MCF 10A (cell line): ENCODE measurements around the gene COL23A1. TPM values are rescaled to one million over a fixed set of nuclear protein-coding genes. Genes with fewer than 3 reads are reported as not detected.

Experiments
- BruUV-seq: library from RNA; stranded (reverse); fragments of 400-500 nt; replicated peaks from 2 replicates; lab custom pipeline; 2021; lab: Mats Ljungman, UMichigan
- CTCF ChIA-PET: fragments of 300-600 bp; sonication (Branson Sonifier 250); formaldehyde crosslinking; extraction: SDS; loops from one replicate; lab custom pipeline; 2021; ENCODE audit warnings: antibody characterized with exemption, inconsistent platforms; lab: Yijun Ruan, JAX
- POLR2A ChIA-PET: fragments of 300-600, 350-650 bp; sonication (Branson Sonifier 250); formaldehyde crosslinking; extraction: SDS; loops from one replicate; lab custom pipeline; 2020; ENCODE audit warnings: antibody characterized with exemption, inconsistent platforms; lab: Yijun Ruan, JAX
- DNase-seq: peaks from one replicate; pipeline ENCODE4 v3.0.0-alpha.2; 2018; ENCODE audit not compliant: unreplicated experiment
- H3K27ac Mint-ChIP-seq: one replicate; pipeline ENCODE4 v1.8.0; 2022; ENCODE audit warnings: mild to moderate bottlenecking, low read depth, mixed read lengths; ENCODE audit not compliant: unreplicated experiment
- H3K27me3 Mint-ChIP-seq: one replicate; pipeline ENCODE4 v1.8.0; 2022; ENCODE audit warnings: mixed read lengths; ENCODE audit not compliant: insufficient read depth, unreplicated experiment
- H3K36me3 Mint-ChIP-seq: one replicate; pipeline ENCODE4 v1.8.0; 2022; ENCODE audit warnings: mild to moderate bottlenecking, moderate library complexity, mixed read lengths; ENCODE audit not compliant: insufficient read depth, unreplicated experiment
- H3K4me1 Mint-ChIP-seq: one replicate; pipeline ENCODE4 v1.8.0; 2022; ENCODE audit warnings: mixed read lengths; ENCODE audit not compliant: insufficient read depth, unreplicated experiment
- H3K4me3 Mint-ChIP-seq: one replicate; pipeline ENCODE4 v1.8.0; 2022; ENCODE audit warnings: mild to moderate bottlenecking, moderate library complexity, mixed read lengths; ENCODE audit not compliant: unreplicated experiment
- H3K9me3 Mint-ChIP-seq: one replicate; pipeline ENCODE4 v1.8.0; 2022; ENCODE audit warnings: mixed read lengths; ENCODE audit not compliant: unreplicated experiment
- intact Hi-C: fragments of 100-400 bp; cut with micrococcal nuclease; formaldehyde crosslinking; loops from 2 replicates; pipeline ENCODE4 v1.14.1; 2022
- total RNA-seq: library from RNA; stranded (reverse); gene quantifications from 2 replicates; pipeline ENCODE4 v1.2.3, GENCODE V29; 2022
- TF ChIP-seq, protein P1 (sequence below): fragments of 200-600 bp; IDR thresholded peaks from one replicate; pipeline ENCODE4 v1.8.0; 2022; ENCODE audit warnings: antibody characterized with exemption, mild to moderate bottlenecking; ENCODE audit not compliant: unreplicated experiment

Gene COL23A1
- total RNA-seq, 1 experiment from 2014 or later, result not detected

DNA sequence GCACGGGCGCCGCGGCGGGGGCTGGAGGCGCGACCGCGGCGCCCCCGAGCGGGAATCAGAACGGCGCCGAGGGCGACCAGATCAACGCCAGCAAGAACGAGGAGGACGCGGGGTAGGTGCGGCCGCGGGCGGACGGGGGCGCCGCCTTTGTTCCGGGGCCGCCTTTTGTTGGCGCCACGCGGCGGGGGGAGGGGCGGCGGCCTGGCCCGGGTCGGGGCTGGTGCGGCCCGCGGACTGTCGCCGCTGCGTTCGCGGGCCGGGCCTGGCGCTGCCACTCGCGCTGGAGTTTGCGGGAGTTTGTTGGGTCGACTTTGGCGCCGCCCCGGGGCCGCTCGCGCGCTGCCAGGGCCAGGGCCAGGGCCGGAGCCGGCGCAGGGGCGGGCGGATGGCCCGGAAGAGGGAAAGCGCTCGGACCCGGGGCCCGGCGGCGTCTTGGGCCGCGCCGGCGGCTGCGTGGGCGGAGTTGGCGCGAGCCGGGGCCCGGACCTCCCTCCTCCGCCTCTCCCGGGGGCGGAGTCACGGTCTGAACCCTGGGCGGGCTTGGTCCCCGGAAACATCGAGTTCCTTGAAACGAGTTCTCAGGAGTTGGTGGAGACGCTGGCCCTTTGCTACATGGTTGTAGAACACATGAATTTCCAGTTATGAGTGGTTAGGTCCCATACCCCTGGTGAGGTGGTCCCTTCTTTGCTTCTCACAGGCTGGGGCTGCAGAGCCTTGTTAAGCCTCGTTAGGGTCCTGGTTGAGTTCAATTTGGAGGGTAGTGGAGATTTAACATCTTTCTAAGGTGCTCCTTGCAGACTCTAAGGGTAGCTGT lies 385.1 kb downstream of the COL23A1 start:
- peak overlapping the region; percentile 99 for H3K4me3 Mint-ChIP-seq
- DNase-seq, result peak; percentile 90
- no peaks in the 10 kb centered on the region for H3K9me3 Mint-ChIP-seq
- no peaks in the 10 kb centered on the region for H3K27me3 Mint-ChIP-seq
- ChIA-PET CTCF (interaction anchor here (0.7 to 1.7 kb wide), 7 partner anchors 19 to 1354 kb away, joined by 3 to 5 read pairs (median 4); no protein-coding TSS in a partner anchor), POLR2A (interaction anchor here (0.6 to 4.9 kb wide), 33 partner anchors 8 to 1419 kb away, joined by 3 to 44 read pairs (median 5); partner anchors contain the start of genes HNRNPH1, NHP2 and PHYKPL)
- peak overlapping the region; percentile 99 for H3K27ac Mint-ChIP-seq
- peaks cover 42% of the 10 kb centered on the region for H3K4me1 Mint-ChIP-seq
- TF ChIP-seq, protein P1, sequence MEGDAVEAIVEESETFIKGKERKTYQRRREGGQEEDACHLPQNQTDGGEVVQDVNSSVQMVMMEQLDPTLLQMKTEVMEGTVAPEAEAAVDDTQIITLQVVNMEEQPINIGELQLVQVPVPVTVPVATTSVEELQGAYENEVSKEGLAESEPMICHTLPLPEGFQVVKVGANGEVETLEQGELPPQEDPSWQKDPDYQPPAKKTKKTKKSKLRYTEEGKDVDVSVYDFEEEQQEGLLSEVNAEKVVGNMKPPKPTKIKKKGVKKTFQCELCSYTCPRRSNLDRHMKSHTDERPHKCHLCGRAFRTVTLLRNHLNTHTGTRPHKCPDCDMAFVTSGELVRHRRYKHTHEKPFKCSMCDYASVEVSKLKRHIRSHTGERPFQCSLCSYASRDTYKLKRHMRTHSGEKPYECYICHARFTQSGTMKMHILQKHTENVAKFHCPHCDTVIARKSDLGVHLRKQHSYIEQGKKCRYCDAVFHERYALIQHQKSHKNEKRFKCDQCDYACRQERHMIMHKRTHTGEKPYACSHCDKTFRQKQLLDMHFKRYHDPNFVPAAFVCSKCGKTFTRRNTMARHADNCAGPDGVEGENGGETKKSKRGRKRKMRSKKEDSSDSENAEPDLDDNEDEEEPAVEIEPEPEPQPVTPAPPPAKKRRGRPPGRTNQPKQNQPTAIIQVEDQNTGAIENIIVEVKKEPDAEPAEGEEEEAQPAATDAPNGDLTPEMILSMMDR, result no peak
- peaks cover 60% of the 10 kb centered on the region for H3K36me3 Mint-ChIP-seq
- no TSS peak for BruUV-seq
- intact Hi-C loops, result loop anchor here (2.0 kb wide), 1 partner anchor 28 kb away; the partner anchor contains the start of gene PHYKPL

DNA sequence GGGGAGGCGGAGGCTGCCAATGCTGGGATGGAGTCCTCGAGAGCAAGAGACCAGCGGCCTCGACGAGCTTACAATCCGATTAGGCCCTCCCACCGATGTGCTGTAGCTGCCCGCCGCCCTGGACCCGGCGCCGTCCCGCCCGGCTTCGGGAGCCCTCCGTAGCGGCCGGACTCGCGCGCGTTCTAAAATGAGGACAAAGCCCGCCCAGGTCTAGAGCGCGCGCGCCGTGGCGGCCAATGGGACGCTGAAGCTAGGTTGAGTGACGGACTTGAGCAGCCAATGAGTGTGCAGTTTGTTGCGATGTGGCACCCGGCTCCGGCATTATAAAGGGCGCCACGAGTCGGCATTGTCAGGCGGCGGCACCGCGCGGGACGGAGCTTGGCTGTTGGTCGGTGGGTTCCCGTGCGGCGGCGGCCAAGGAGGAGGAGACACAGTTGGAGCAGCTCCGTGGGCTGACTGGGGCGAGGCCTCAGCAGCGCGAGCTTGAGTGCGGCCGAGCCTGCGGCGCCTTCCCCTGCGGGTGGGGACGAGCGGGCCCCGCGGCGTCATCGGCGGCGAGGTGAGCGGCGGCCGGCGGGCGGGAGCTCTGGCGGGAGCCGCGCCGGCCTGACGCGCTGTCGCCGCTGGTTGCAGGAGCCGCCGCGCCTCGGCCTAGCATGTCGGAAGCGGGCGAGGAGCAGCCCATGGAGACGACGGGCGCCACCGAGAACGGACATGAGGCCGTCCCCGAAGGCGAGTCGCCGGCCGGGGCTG lies 385.8 kb downstream of the COL23A1 start, which contains the start of gene HNRNPAB:
Gene HNRNPAB (plus strand): TSS at position 352 of the 753 bp plus-strand sequence. CDS start 305 bp downstream, at position 657.
- peak; percentile 98 for DNase-seq
- intact Hi-C loops, result loop anchor here (2.0 kb wide), 1 partner anchor 28 kb away; the partner anchor contains the start of gene PHYKPL
- no TSS peak for BruUV-seq
- H3K27ac Mint-ChIP-seq, result peak within 1 kb of the TSS; percentile 99
- peak within 1 kb of the TSS; percentile 99 for H3K4me3 Mint-ChIP-seq
- peaks cover 53% of the 10 kb centered on the region for H3K36me3 Mint-ChIP-seq
- no peaks in the 10 kb centered on the region for H3K27me3 Mint-ChIP-seq
- TF ChIP-seq, protein P1, result no peak
- H3K9me3 Mint-ChIP-seq, result no peaks in the 10 kb centered on the region
- ChIA-PET POLR2A (interaction anchor here (0.6 to 4.9 kb wide), 29 partner anchors 9 to 1429 kb away, joined by 3 to 44 read pairs (median 4); partner anchors contain the start of genes HNRNPH1, NHP2 and PHYKPL), CTCF (interaction anchor here (0.6 to 0.8 kb wide), 3 partner anchors 70 to 1355 kb away, joined by 3 to 5 read pairs (median 3); no protein-coding TSS in a partner anchor)
- H3K4me1 Mint-ChIP-seq, result peaks cover 50% of the 10 kb centered on the region

DNA sequence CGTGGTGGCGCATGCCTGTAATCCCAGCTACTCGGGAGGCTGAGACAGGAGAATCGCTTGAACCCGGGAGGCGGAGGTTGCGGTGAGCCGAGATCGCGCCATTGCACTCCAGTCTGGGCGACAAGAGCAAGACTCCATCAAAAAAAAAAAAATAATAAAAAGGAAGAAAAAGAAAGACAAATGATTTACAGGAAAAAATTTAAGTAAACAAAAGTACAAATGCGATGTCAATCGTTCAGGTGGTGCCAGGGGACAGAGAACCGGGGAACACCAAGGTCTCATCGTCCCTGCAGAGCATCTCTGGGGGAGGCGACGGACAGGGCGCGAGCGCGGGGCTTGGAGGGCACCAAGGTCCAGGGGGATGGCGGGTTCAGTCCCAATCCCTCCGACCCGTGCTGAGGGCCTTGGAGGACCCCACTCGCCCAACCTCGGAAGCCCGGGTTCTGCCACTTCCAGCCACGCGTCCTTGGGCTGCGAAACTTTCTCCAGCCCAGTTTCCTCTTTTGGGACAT lies 386.5 kb downstream of the COL23A1 start:
- CTCF ChIA-PET, result interaction anchor here (0.6 kb wide), 1 partner anchor 142 kb away, joined by 3 read pairs; no protein-coding TSS in a partner anchor

More for the DNA sequence above, 386.5 kb downstream of the COL23A1 start:
- POLR2A ChIA-PET, result interaction anchor here (0.6 to 4.9 kb wide), 23 partner anchors 10 to 1420 kb away, joined by 3 to 44 read pairs (median 5); partner anchors contain the start of genes HNRNPH1, NHP2 and PHYKPL
- TF ChIP-seq, protein P1, result no peak
- Mint-ChIP-seq H3K4me3 (peak overlapping the region; percentile 99), H3K36me3 (peaks cover 46% of the 10 kb centered on the region), H3K27ac (peak overlapping the region; percentile 99), H3K9me3 (no peaks in the 10 kb centered on the region), H3K27me3 (no peaks in the 10 kb centered on the region), H3K4me1 (peaks cover 50% of the 10 kb centered on the region)
- TSS peak; percentile 62 for BruUV-seq
- no peak for DNase-seq
- intact Hi-C loops, result loop anchor here (2.0 kb wide), 1 partner anchor 29 kb away; the partner anchor contains the start of gene PHYKPL
